Subcutaneous adipose tissue (tissue), 4 donors: ENCODE results near the gene PPM1F. TPM values are rescaled to one million over a fixed set of nuclear protein-coding genes. Genes with fewer than 3 reads are reported as not detected.

Experiments used
- total RNA-seq, 4 donors: library from RNA; depleted of rRNA; stranded (reverse); fragments of >200 nt; gene quantifications; one replicate each; pipeline ENCODE4 v1.1.0, GENCODE V29; 2016
- TF ChIP-seq, protein P1 (sequence below): fragments of 450-650 bp; IDR thresholded peaks from one replicate; pipeline ENCODE4 v1.5.1; 2016; ENCODE audit warnings: low read depth, mild to moderate bottlenecking, control low read depth, antibody characterized with exemption, moderate library complexity

PPM1F gene
- total RNA-seq, 4 donors from 2014 or later: 15.0 to 32.2 (median 20.2) TPM

DNA sequence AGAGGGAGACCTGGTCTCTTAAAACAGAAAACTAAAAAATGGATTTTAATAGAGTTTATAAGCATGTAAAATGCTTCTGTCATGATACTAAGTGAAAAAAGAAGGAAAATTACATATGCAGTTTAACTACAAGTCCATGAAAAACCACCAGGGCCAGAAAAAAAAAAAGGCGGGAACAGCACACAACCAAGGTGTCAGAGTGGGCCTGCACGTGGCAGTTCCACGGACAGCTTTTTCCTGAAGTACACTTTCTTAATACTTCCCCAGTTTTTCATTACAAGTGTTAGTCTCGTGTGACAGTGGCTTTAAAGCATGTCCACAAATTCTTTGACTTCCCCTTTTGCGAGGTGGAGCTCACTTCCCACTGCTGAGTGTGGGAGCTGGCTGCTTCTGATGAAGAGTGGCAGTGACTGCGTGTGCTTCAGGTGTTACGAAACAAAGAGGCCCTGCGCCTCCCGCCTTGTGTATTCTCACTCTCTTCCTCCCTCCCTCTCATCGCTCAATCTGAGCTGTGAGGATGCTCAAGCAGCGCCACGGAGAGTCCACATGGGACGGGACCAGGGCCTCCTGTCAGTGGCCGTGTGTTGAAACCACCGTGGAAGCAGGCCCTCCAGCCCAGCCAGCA is 16.4 kb downstream of the PPM1F start:
- TF ChIP-seq, protein P1, sequence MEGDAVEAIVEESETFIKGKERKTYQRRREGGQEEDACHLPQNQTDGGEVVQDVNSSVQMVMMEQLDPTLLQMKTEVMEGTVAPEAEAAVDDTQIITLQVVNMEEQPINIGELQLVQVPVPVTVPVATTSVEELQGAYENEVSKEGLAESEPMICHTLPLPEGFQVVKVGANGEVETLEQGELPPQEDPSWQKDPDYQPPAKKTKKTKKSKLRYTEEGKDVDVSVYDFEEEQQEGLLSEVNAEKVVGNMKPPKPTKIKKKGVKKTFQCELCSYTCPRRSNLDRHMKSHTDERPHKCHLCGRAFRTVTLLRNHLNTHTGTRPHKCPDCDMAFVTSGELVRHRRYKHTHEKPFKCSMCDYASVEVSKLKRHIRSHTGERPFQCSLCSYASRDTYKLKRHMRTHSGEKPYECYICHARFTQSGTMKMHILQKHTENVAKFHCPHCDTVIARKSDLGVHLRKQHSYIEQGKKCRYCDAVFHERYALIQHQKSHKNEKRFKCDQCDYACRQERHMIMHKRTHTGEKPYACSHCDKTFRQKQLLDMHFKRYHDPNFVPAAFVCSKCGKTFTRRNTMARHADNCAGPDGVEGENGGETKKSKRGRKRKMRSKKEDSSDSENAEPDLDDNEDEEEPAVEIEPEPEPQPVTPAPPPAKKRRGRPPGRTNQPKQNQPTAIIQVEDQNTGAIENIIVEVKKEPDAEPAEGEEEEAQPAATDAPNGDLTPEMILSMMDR: no peak

DNA sequence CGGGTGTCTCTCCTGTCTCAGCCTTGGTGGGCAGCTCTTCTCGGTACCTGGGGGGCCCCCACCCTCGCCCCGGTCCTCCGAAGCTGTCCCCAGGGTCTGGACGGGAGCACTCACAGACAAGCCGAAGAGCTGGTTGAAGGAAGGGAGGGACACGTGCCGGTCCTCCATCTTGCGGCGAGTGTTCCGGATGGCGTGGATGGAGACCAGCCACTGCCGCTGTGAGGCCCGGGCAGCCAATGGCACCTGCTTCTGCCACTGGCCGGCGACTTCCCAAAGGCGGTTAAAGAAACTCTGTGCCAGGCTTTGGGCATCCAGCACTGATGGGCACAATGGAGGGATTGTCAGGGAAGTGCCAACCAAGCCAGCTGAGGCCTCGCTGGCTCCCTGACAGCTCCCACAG is 18.7 kb downstream of the PPM1F start:
- TF ChIP-seq, protein P1: no peak

DNA sequence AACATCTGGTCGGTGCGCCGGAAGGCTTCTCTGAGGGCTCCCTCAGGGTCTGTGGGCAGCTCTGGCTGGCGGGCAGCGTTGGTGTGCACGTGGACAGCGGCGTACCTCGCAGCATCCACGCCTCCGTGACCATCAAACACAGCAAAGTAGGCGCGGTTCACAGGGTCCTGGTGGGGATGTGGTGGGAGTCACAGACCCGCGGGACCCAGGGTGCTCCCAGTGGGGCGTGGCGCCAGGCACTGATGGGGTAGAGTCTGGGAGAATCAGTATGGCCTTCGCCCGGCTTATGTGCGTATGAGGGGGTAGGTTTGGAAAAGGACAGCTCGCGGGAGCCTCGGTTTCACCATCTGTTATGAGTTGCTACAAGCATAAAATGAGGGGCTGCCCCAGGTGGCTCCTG is 19.2 kb downstream of the PPM1F start:
- TF ChIP-seq, protein P1: no peak

DNA sequence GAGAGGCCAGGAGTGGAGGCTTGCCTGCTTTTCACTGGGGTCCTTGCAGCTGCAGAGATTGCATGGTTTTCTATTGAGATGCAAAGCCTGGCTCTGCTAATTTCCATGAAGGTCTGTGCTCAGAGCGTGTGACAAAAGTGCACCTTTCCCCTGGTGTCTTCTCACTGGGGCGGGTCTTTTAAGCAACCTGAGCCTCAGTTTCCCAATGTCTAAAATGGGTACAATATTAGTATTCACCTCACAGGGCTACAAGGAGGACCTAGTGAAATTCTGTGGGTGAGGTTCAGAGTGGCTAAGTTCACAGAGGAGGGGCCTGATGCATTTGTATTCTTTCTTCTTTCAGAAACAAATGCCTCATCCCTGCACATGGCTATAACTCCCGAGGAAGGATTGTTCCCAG is 20.3 kb downstream of the PPM1F start:
- TF ChIP-seq, protein P1: no peak

DNA sequence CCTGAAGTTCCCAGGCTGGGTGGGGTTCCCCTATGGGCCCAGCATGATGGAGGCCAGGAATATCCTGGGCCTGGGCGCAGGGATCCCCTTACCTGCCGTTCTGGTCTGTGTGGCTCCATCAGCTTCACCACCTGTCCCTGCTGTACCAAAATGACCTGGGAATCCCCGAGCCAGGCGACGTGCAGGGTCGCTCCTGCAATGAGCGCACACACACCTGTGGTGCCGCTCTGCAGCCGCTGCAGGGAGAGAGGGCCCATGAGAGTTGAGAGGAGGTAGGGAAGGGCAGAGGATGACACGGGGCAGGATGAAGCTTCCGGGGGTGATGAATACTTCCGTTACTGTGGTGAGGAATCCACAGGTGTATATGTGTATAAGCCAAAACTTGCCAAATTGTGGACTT is 21.6 kb downstream of the PPM1F start:
- TF ChIP-seq, protein P1: no peak

DNA sequence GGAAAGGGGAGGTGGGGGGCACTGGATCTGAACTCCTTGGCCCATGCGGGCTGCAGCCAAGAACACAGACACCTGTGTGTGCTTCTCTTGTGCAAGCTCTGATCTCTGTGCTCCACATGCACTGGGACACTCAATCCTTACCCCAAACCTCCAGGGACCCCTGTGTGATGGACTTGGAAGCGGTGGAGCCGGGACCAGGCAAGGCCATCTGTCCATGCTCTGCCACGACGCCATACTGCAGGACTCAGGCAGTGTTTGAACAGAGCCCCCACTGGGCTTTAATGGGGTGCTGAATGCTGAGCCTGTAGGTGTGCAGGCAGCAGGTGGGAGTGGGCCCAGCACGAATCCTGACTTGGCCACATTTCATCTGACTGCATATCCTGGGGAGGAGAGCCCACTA is 23.4 kb downstream of the PPM1F start:
- TF ChIP-seq, protein P1: no peak

DNA sequence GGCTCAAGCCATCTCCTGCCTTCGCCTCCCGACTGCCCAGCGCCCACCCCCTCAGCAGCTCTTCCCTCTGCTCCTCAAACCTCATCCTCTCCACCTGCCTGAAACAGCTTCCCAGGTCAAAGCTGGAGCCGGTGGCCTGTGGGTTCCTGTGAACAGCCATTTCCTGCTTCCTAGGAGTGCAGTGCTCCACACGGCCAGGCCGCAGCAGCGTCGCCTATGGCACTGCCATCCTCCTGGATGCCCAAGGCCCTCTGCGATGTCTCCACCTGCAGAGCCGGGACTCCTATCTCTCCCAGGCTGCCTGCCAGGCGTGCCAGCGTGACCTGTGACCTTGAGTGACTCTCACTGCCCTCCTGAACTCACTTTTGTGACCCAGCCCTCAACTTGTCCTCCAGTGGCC is 24.6 kb downstream of the PPM1F start:
- TF ChIP-seq, protein P1: no peak
